T-helper 1 cell (primary cell): ENCODE measurements around the gene ATP2B2.
"Not testable (repeated sequence)": the region's sequence is repeated elsewhere in the genome, so short reads cannot be mapped to it uniquely, and the experiment has no call there.

ENCODE experiments used
- DNase-seq, 5 donors: peaks; one replicate each; pipeline ENCODE4 v3.0.0-alpha.2; 2012 to 2020
- total RNA-seq, 4 donors: gene quantifications; one replicate each; lab custom pipeline; 2026; lab: John Stamatoyannopoulos, UW

ATP2B2 gene
- total RNA-seq: 0 to 0.54 (median 0.04) reads per million in 4 donors

DNA sequence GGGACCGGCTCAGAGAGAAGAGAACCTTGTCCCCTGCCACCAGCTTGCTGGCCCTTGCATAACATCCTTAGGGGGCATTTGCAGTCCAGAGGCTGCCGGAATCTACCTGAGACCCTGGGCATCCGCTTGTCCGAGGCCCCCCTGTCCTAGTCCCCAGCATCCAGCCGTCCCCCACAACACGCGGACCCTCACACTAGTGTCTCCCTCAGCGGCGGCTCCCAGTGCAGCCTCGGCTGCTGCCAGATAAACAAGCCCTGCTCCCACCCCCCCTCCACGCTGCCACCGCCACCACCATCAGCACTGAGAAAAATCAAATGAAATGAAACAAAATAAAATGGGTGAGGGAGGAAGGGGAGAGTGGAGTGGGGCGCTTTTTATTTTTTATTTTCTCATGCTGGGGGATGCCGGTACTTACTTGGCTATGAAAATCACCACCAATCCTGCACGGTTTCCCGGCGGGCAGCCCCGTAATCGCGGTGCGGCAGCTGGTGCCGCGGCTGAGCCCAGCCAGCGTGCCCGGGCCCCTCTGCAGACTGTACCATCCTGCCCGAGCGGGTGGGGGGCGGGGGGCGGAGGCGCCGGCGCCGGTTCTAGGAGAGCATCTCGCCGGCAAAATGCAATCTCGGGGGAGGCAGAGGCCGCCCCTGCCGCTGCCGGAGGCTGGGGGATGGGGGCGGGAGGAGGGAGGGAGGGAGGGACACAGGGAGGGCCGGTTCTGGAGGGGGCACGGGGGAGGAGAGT lies at the start of gene ATP2B2:
TSS of gene ATP2B2 (minus strand) at position 537 of the 741 bp plus-strand sequence. CDS start 56,043 bp downstream, outside the sequence.
- DNase-seq: no peak

DNA sequence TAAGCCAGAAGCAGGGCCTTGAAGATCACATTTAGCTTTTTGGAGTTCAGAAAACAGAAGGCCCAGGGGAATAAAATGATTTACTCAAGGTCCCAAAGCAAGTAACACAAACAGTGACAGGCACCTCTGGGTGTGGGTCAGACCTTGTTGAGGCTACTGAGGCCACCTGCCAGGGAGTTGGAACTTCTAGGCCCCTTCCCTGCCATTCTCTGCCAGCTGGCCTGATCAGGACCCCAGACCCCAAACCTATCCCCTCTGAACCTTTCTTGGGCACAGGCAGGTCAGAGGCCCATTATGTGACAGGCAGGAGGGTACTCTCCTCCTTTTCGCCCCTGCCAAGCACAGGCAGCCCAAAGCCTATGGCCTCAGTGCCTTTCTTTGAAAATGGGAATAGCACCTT lies 49.4 kb upstream of the ATP2B2 start:
- no peak for DNase-seq

DNA sequence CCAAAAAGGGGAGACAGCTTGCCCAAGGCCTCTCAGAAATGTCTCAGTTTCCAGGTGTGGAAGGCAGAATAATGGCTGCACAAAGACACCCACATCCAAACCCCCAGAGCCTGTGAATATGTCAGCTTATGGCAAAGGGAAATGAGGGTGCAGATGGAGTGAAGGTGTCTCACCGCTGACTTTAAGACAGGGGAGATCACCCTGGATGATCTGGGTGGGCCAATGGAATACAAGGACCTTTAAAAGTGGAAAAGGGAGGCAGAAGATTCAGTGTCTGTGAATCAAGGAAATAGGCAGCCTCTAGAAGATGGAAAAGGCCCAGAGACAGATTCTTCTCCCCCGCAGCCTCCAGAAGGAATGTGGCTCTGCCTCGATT lies 48.8 kb upstream of the ATP2B2 start:
- no peak for DNase-seq

DNA sequence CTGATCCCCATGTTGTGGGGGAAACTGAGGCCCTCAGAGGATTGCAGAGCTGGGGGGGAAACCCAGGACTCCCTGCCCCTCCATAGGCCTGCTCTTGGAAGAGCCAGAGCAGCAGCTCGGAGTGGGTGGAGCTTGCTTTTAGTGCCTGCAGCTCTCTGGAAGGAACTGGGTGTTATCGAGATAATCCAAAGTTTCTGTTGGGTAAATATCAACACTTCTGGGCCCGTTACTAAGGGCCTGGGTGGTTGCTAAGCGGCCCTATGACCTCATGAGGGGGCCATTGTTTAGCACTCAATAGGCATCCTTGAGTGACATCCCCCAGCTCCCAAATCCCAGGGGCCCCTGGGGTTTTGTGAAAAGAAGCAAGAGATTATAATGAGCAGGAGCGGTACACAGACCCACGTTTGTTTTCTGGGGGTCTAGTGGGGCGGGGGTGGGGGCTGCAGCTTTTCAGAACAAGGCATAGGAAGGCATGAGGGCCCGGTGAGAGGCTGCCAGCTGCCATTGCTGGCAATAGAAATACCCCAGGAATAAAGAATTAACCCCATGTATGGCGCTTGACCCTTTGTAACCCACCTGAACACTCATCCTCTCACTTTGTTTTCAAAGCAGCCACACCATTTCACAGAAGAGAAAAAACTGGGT lies 48.3 kb upstream of the ATP2B2 start:
- no peak for DNase-seq

DNA sequence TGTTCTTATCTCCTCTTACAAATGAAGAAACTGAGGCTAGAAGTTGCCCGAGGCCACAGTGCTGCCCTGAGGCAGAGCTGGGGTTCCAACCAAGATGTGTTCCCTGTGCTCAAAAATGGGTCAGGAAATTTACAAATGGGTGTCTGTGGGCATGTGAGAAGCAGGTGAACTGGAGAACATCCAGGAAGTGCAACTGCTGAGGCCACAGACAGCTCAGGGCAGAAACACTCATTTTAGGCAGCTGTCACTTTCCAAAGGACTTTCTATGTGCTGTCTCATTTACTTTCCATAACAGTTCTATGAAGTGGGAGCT lies 47.2 kb upstream of the ATP2B2 start:
- DNase-seq: peak in 1 of 5 donors; percentile 50

DNA sequence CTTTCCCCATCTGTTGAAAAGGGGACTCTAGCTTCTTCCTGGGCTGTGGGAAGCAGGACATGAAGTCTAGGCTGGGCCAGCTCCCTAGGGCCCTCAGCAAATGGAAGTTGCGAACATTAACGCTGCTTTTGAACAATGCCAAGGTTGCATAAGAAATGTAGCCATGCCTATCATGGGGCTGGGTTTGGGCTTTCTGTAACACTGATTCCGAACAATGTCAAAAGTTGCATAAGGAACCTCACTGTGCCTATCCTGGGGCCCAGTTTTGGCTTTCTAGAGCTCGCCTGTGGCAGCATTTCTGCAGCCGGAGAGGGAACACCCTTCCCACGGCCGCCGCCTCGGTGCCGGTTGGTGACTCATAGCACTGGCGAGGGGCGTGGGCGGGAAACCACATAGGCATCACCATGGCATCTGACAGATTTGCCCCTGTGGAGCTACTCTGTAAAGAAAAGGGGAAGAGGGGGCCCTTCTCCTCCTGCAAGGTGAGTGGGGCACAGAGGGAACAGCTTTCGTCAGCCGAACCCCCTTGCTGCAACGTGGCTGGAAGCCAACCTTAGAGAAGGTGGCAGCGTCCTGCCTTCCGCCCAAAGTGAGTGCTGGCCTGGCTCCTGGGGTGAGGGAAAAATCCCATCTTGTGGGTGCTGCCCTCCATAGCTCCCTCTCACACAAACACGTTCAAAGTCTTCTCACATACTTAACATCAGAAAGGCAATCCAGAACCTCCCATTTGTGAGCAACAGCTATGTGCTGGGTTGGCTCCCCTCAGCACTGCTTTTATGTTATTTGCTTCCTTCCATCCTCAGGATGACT lies 46.6 kb upstream of the ATP2B2 start:
- DNase-seq: peak; percentile 16 to 77 (median 38)

DNA sequence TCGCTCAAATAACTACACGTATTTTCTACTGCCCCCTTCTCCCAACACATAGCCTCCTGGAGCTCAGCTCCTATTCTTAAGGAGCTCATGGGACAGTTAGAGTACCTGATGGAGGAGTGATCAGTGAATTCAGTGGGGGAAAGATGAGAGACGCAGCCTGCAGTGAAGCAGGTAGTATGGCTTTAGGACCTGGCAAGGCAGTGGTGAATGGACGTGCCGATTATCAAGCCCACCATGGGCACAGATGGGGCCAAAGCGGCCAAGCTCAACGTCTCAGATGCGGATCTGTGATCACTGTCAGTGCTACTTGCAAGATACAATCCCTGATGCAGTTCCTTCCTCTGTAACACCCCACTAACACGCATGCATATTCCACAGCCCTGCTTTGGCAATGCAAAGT lies 45.8 kb upstream of the ATP2B2 start:
- no peak for DNase-seq

DNA sequence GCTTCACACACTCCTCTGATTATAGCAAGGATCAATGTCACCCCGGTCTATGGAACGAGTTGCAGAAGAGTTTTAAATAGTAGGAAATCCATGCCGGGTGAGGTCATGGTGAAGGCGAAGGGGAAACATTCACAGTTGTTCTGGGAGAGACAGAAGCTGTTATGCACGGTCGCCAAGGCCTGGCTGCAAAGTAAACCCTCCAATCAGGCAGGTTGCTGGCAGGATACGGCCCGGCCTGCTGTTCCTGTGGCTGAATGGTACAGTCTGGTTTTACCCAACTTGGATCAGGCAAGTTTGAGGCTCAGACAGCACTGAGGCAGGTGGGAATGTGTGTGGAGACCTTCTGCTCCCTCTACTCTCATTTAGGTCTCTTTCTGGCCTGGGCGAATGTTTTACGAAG lies 45.3 kb upstream of the ATP2B2 start:
- DNase-seq: no peak

DNA sequence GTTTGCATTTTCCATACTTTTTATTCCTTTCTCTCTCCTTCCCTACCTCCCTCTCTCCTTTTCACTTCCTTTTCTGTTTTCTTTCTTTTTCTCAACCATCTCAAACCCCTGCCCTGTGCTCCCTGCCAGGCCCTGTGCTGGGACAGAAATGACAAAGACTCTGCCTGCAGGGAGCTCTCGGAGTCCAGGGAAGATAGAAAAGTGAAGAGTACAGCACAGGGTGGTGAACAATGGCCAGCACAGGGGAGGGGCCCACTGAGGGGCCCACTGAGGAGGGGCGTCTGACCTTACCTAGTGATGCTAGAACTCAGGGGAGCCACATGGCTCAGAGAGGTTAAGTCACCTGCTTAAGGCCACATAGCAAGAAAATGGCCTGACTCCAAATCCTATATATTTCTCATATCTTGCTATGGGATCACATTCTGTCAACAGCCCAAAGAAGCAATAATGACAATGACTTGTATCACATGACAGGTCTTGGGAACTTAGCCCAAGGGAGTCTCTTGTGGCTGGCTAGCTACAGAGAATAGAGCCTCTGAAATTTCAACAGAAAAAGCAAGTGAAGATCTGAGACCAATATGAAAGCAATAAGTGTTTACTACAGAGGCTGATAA lies 44.3 kb upstream of the ATP2B2 start:
- no peak for DNase-seq

DNA sequence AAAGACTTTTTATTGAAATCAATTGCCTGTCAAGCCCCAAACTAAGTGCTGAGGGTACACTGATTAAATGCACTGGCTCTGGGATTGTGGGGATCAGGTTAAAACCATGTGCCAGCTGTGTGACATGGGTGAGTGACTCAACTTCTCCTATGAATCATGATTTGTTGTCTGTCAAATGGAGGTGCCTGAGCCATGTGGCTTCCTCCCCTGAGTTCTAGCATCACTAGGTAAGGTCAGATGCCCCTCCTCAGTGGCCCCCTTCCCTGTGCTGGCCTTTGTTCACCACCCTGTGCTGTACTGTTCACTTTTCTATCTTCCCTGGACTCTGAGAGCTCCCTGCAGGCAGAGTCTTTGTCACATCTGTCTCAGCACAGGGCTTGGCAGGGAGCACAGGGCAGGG lies 43.6 kb upstream of the ATP2B2 start:
- DNase-seq: peak in 1 of 5 donors; percentile 23

DNA sequence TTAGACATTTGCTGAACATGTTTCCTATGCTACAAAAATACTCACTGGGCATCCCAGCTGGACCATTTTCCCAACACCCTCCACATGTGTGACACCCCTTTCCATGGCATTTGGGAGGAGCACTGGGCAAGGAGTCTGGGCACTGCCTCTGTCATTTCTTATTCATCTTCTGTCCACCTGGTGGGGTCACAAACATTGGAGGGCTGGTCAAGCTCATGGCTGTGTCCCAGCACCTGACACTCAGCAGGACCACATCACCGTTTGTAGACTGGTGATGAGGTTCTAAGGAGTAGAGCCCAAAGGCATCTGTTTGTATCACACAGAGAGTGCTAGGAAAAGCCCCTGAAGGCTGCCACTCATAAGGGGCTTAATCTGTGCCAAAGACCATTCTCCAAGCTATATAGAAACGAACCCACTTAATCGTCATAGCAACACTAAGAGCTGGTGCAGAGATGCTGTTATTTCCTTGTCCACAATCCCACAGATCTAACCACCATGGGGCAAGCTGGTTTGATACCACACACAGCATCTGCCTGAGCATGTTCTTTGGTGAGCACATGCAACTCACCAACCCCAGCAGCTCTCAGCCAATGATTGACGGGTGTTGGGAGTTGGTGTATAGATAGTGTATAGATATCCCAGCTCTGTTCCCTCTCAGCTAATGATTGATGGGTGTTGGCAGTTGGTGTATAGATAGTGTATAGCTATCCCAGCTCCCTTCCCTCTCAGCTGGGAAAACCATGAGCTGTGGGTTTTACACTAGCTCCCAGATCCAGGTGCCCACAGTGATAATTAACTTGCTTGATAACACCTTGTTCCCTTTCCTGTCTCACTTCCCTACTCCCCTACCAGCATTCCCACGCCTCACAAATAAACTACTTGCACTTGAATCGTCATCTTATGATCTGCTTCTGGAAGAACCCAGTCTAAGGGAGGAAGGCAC lies 42.7 kb upstream of the ATP2B2 start:
- DNase-seq: no peak

DNA sequence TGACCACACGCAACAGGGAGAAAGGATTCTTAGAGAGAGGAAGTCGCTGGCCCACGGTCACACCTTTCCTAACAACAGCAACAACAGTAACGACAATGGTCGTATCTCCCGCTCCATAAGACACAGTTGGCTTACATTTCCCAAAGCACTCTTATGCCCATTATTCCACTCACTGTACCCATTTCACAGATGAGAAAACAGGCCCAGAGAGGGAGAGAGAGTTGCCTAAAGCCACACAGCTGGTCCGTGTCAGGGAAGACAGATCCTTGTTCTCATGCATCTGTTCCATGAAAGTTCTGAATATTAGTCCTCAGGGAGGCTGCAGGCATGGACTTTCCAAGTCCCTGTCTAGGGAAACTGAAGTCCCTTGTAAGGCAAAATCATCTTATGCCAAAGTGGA lies 42.0 kb upstream of the ATP2B2 start:
- no peak for DNase-seq

DNA sequence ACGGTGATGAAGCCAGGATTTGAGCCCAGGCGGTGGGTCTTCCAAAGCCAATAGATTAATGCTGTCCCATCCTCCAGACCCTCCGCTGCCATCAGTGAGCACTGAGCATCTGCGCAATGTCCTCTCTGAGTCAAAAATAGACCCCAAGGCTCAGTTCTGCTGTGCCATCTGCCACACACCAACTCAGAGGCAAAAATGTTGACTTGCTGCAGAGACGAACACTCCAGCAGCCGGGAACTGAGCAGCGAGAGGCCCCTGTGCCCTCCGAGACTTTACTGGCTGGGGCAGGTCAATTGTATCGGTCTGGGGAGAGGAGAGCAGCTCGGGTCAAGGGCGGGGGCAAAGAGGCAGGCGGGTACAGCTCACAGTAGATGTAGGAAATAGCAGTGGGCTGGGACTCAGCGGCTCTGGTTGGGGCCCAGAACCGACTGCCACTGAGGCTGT lies 41.5 kb upstream of the ATP2B2 start:
- no peak for DNase-seq

DNA sequence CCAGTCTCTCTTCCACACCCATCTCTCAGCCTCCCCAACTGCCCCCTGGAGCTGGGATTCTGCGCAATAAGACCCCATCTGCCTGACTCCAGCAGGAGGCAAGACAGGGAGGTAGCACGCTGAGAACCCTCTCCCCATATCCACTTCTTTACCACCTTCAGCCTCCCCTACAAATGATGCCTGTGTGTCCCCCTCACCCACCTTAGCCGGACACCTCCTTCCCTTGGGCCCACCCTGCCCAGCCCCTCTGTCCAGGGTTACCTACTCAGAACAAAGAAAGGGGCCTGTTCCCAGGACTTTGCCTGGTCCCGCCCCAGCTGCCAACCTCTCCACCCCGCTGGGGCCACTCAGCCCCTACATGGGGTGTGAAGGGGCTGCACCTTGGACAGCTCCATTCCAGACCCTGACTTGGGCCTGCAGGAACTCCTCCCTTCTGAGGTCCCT lies 40.8 kb upstream of the ATP2B2 start:
- no peak for DNase-seq

DNA sequence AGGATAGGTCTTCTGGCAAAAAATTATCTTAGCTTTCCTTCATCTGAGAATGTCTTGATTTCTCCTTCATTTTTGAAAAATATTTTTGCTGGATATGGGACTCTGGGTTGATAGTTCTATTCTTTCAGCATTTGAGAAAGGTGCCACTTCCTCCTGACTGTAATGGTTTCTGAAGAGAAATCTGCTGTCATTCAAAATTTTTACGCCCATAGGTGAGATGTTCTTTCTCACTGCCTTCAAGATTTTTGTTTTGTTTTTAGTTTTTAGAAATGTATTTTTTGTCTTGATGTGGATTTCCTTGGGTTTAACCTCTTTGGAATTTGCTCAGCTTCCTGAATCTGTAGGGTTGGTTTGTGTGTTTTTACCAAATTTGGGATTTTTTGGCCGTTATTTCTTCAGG lies 37.1 kb upstream of the ATP2B2 start:
- no peak for DNase-seq

DNA sequence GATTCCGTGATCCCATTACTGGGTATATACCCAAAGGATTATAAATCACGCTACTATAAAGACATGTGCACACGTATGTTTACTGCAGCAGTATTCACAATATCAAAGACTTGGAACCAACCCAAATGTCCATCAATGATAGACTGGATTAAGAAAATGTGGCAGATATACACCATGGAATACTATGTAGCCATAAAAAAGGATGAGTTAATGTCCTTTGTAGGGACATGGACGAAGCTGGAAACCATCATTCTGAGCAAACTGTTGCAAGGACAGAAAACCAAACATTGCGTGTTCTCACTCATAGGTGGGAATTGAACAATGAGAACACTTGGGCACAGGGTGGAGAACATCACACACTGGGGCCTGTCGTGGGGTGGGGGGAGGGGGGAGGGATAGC lies 35.0 kb upstream of the ATP2B2 start:
- not testable (repeated sequence) for DNase-seq

DNA sequence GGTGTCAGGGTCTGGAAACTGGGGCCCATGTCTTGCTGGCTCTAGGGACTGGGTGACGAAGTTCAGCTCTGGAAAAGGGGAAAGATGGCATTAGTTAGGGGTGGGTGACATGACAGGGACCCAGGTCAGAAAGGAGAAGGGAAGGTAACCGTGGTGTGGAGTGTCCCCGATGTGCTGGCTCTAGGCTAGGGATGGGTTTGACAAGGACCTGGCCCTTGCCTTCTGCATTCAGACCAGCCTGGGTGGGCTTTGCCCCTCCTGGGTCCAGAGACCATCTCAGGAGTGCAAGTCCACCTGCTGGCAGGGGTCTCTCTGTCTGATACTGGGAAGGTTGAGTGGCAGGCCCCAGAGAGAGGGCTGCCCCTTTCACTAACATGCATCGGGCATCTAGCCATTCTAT lies 28.7 kb upstream of the ATP2B2 start:
- no peak for DNase-seq

DNA sequence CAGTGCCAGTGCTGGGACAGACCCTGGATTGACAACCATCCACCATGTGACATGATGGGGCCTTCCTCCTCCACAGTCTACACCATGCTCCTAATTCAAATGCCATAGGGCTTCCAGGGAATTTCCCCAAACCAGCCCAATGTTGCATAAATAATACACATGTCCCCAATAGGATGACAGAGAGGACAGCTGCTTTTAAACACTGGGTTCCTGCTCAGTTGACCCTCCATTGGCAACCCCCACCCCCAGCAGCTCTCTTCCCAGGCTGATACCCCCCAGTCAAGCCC lies 28.3 kb upstream of the ATP2B2 start:
- no peak for DNase-seq

DNA sequence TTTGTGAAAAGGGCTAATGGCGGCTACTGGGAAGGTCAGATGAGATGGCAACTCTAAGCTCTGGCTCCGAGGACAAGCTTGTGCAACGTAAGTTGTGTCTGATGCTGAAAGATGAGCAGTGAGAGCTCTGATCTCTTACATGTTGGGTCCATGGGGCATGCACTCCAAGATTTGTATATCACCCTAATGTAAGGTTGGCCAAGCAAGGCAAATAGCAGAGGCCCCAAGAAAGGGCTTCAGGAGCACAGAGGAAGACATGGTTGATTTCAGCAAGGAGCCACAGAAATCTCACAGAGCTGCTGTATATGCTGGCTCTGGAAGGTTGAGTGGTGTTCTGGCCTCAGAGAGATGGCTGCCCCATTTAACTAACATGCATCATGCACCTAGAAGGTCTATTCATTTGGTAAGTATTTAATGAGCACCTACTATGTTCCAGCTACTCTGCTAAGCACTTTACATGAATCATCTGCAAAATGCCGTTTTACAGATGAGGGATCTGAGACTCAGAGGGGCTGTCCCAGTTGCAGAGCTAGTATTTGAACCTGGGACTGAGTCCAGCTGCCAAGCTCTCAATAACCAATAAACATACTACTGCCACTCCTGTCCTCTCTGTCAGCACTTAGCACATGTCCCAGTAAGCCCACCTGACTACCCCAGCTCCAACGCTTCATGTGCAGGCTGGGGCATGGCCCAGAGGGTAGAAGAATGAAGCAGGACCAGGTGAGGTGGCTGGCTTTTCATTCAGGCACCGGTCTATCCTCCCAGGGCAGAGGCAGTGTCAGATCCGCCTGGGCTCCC lies 27.8 kb upstream of the ATP2B2 start:
- DNase-seq: no peak

DNA sequence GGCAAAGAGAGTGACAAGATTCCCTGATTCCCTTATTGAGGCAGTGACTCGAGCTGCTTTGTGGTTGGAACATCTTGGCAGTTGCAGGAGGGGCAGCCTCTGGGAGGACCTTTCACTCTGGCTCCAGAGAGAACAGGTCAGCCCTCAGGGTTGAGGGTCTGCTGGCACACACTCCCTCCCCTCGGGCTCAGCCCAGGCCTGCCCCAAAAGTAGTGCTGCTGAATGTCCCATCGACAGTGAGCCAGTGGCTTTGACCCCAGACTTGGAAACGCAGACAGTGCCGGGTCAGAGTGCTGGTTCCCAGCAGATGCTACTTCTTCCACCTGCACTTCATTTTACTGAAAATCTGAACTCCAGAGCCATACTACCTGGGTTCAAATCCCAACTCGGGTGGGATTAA lies 25.6 kb upstream of the ATP2B2 start:
- DNase-seq: no peak

DNA sequence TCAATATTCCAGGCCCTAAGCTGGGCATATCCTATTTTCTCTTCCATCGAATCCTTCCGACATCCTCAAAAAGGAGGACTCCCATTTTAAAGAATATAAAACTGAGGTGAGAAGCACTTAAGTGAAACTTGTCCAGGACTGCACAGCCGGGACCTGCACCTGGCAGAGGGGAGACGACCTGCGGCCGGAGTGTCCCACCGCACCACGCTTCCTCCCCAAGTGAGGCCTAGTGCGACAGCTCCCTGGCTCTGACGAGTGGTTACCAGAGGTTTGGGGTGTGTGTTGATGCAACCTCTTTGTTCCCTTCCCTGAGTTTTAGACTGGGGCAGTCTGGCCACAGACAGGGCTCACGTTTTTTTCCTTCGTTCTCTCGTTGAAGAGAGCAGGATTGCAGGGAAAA lies 24.9 kb upstream of the ATP2B2 start:
- no peak for DNase-seq

DNA sequence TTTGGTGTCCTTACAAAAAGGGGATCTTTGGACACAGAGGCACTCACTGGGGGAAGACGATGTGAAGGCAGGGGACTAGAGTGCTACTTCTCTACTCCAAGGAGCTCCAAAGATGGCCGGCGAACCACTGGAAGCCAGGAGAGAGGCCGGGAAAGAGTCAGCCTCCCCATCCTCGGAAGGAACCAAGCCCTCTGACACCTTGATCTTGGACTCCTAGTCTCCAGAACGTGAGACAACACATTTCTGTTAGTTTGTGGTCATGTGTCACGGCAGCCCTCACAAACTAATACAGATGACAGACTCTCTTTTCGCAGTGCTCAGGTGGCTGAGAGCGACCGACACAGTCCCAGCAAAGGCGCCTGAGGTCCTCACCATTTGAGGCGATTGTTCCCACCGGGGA lies 24.4 kb upstream of the ATP2B2 start:
- DNase-seq: no peak
